ENCODE measurements around the gene PALLD.

PALLD gene

GRCh38 chr4:168856312-168856711 is 359.5 kb downstream of the PALLD start:
- no peak for DNase-seq (ENCODE audit: low read depth in 1 of 2, low spot score in 1 of 2)
- no peak for TF ChIP-seq JUND (IDR thresholded peaks at IDR 0.05; ENCODE audit: low read depth)
- in situ Hi-C loops (cut with HindIII; ENCODE audit: low pct_unique_long_range_greater_than_20kb, low sequenced_read_pairs) = no loop called here

GRCh38 chr4:168857009-168857408 is 360.2 kb downstream of the PALLD start:
- no peak for DNase-seq (ENCODE audit: low read depth in 1 of 2, low spot score in 1 of 2)
- no peak for TF ChIP-seq JUND (IDR thresholded peaks at IDR 0.05; ENCODE audit: low read depth)

GRCh38 chr4:168857546-168858314 is 360.9 kb downstream of the PALLD start:
- no peak for DNase-seq (ENCODE audit: low read depth in 1 of 2, low spot score in 1 of 2)
- in situ Hi-C loops (cut with HindIII; ENCODE audit: low pct_unique_long_range_greater_than_20kb, low sequenced_read_pairs) = no loop called here
- TF ChIP-seq JUND (IDR thresholded peaks at IDR 0.05; ENCODE audit: low read depth) = no peak

More at GRCh38 chr4:168857009-168857408, 360.2 kb downstream of the PALLD start:
- in situ Hi-C loops (cut with HindIII; ENCODE audit: low pct_unique_long_range_greater_than_20kb, low sequenced_read_pairs) = no loop called here

- no peak for TF ChIP-seq JUND (IDR thresholded peaks at IDR 0.05; ENCODE audit: low read depth)
- DNase-seq (ENCODE audit: low read depth in 1 of 2, low spot score in 1 of 2) = no peak
- in situ Hi-C loops (cut with HindIII; ENCODE audit: low pct_unique_long_range_greater_than_20kb, low sequenced_read_pairs) = no loop called here
Observed at GRCh38 chr4:168859100-168859499, 362.2 kb downstream of the PALLD start.

- in situ Hi-C loops (cut with HindIII; ENCODE audit: low pct_unique_long_range_greater_than_20kb, low sequenced_read_pairs) = no loop called here
- TF ChIP-seq JUND (IDR thresholded peaks at IDR 0.05; ENCODE audit: low read depth) = no peak
- no peak for DNase-seq (ENCODE audit: low read depth in 1 of 2, low spot score in 1 of 2)
Observed at GRCh38 chr4:168859888-168860694, 363.2 kb downstream of the PALLD start.

- in situ Hi-C loops (cut with HindIII; ENCODE audit: low pct_unique_long_range_greater_than_20kb, low sequenced_read_pairs) = no loop called here
- no peak for TF ChIP-seq JUND (IDR thresholded peaks at IDR 0.05; ENCODE audit: low read depth)
Observed at GRCh38 chr4:168860827-168861226, 364.0 kb downstream of the PALLD start.

GRCh38 chr4:168863719-168864647 is 367.1 kb downstream of the PALLD start:
- TF ChIP-seq JUND (IDR thresholded peaks at IDR 0.05; ENCODE audit: low read depth) = no peak
- no peak for DNase-seq (ENCODE audit: low read depth in 1 of 2, low spot score in 1 of 2)
- in situ Hi-C loops (cut with HindIII; ENCODE audit: low pct_unique_long_range_greater_than_20kb, low sequenced_read_pairs) = no loop called here

More at GRCh38 chr4:168860827-168861226, 364.0 kb downstream of the PALLD start:
- no peak for DNase-seq (ENCODE audit: low read depth in 1 of 2, low spot score in 1 of 2)

GRCh38 chr4:168864821-168865541 is 368.1 kb downstream of the PALLD start:
- in situ Hi-C loops (cut with HindIII; ENCODE audit: low pct_unique_long_range_greater_than_20kb, low sequenced_read_pairs) = no loop called here
- no peak for TF ChIP-seq JUND (IDR thresholded peaks at IDR 0.05; ENCODE audit: low read depth)
- DNase-seq (ENCODE audit: low read depth in 1 of 2, low spot score in 1 of 2) = no peak

GRCh38 chr4:168865854-168866253 is 369.0 kb downstream of the PALLD start:
- DNase-seq (ENCODE audit: low read depth in 1 of 2, low spot score in 1 of 2) = no peak
- in situ Hi-C loops (cut with HindIII; ENCODE audit: low pct_unique_long_range_greater_than_20kb, low sequenced_read_pairs) = no loop called here
- TF ChIP-seq JUND (IDR thresholded peaks at IDR 0.05; ENCODE audit: low read depth) = no peak

GRCh38 chr4:168866635-168867034 is 369.8 kb downstream of the PALLD start:
- TF ChIP-seq JUND (IDR thresholded peaks at IDR 0.05; ENCODE audit: low read depth) = no peak
- in situ Hi-C loops (cut with HindIII; ENCODE audit: low pct_unique_long_range_greater_than_20kb, low sequenced_read_pairs) = no loop called here
- DNase-seq (ENCODE audit: low read depth in 1 of 2, low spot score in 1 of 2) = no peak

- DNase-seq (ENCODE audit: low read depth in 1 of 2, low spot score in 1 of 2) = no peak
- no peak for TF ChIP-seq JUND (IDR thresholded peaks at IDR 0.05; ENCODE audit: low read depth)
- in situ Hi-C loops (cut with HindIII; ENCODE audit: low pct_unique_long_range_greater_than_20kb, low sequenced_read_pairs) = no loop called here
Observed at GRCh38 chr4:168867128-168867527, 370.3 kb downstream of the PALLD start.
